CD4-positive, alpha-beta T cell treated with Interleukin-12 subunit alpha and Interleukin-12 subunit beta, for 1 hour (primary cell): Measurements from ENCODE around the gene LMAN2L.
"Not testable (repeated sequence)": the region's sequence is repeated elsewhere in the genome, so short reads cannot be mapped to it uniquely, and the experiment has no call there.

ENCODE experiments used
- DNase-seq: peaks from one replicate; pipeline ENCODE4 v3.0.0-alpha.2; 2020

Gene LMAN2L

DNA sequence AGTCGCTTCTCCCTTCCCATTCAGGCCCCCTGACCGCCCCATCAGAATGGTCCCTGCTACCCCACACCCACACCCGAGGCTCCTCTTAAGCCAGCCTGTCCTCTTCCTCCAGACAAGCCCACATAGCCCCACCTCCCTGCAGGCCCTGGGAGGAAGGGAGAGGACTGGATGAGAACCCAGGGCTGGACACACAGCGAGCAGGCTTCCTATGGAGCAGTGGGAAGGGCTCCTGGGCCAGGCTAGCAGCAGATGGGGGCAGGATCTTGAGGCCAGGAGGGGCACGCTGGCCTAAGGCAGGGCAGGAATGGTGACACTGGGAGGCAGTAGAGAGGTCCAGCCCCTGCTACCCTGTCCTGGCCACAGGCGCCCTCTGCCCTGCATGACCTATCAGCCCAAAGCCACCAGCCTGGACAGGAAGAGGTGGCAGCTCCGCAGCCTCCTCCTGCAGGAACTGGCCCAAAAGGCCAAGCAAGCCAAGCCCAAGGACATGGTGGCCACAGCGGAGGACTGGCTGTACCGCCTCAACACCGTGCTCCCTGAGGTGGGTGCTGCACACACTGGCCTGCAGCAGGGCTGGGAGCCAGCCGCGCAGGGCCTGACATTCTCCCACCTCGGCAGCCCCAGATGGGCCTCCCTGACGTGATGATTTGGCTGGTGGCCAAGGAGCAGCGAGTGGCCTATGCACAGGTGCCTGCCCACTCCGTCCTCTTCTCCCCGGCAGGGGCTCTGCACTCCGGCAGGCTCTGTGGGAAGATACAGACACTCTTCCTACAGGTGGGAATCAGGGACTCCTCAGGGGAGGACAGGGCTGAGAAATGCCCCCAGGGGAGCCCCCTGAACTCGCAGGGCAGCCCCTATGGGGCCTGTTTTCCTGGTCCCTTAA, 54.0 kb downstream of the LMAN2L start:
- DNase-seq = no peak

DNA sequence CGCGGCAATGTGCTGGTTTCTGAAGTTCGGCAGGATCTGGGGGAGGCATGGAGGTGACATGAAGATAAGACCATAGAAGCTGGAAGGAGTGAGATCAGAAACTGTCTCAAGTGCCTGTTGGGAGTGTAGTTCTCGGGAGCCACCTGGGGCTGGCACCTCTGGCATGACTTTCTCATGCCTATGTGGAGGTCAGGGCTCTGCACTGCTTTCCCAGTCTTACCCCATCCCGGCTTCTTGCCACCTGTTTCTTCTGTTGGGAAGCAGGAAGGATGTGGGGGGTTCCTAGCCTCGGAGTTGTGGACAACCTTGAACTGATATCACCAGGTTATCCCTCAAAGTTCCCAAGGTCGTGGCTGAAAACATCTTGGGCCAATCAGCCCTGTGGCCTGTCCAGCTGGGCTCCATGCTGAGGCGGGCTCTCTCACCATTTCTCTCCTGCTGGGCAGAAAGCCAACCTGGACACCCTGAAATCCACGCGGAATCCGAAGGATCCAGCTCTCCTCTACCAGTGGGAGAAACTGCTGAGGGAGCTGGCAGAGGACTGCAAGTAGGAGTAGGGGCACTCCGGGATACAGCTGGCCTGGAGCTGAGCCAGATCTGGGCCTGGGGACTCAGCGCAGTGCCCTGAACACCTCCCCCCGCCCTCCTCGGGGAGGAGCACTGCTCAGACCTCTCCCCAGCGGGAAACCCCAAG, 54.8 kb downstream of the LMAN2L start:
- no peak for DNase-seq

DNA sequence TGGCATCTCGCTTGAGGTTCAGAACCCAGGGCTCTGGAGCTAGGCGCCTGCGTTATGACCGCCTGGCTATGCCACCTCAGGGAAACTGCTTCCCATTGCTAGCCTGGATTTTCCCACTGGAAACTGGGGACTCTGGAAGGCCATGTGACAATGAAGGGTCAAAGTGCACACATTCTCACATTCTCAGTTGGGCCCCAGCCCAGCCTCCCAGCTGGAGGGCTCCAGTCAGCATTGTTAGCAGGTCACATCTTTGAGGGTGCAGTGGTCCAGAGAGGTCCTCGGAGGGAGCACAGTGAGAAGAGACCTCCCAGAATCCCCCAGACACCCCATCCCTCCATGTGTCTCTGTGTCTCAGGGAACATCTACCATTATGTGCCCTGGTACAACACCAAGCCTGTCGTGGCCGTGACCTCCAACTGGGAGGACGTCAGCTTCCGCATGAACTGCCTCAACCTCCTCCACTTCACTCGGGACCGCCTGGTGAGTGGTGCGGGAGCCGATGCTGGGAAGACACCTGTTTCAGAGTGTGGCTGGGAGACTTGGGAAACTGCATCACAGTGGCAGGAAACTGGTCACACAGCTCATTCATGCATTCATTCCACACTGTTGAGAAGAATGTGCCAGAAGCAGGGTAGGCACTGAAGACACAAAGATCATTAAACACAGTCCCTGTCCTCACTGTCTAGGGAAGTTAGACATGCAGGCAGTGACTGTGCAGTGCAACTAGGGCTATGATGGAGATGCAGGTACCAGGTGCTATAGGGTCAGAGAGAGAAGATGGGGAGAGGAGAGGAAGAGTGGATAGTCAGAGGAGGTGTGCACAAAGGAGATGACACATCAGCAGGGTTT, 55.7 kb downstream of the LMAN2L start:
- no peak for DNase-seq

DNA sequence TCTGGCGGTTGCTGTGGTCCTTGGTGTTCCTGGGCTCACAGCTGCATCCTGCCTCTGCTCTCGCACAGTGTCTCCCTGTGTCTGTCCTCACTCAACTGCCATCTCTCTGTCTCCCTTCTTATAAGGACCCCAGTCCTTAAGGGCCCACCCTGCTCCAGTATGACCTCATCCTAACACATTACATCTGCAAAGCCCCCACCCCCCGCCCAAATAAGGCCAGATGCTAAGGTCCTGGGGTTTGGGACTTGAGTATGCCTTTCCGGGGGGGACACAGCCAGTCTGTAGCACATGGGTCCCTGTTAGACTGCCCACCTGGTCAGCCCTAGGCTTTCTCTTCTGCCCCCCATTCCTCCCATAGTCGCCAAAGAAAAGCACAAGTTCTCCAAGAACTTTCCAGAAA, 56.6 kb downstream of the LMAN2L start:
- no peak for DNase-seq

DNA sequence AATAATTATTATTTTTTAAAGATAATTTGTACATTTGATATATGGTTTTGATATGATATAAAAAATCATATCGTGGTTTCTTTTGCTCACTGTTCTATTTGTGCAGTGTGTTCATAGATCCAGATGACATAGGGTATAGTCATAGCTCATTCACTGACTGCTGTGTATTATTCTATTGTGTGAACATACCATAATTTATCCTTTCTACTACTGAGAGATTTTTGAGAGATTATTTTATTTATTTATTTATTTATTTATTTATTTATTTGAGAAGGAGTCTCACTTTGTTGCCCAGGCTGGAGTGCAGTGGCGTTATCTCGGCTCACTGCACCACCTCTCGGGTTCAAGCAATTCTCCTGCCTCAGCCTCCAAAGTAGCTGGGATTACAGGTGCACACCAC, 58.3 kb downstream of the LMAN2L start:
- no peak for DNase-seq

DNA sequence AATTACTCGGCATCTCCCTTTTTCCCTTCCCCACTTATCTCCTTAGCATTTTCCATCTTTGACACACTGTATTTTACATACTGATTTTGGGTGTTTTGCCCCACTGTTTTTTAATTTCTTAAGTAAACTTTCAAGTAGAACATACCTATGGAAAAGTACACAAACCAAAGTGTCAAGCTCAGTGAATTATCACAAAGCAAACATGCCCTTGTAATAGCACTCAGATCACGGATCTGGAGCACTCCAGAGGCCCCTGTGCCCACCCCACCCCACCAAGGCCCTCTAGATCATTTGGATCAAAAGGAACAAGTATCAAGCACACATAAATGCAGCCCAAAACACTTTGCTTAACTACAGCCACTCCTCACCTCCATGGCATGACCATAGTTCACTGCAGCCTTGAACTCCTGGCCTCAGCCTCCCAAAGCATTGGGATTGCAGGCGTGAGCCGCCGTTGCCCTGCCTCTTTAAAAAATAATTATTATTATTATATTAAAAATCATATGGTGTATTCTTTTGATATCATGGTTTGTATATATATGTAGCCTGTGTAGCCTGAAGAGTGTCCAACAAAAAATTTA, 59.2 kb downstream of the LMAN2L start:
- no peak for DNase-seq

DNA sequence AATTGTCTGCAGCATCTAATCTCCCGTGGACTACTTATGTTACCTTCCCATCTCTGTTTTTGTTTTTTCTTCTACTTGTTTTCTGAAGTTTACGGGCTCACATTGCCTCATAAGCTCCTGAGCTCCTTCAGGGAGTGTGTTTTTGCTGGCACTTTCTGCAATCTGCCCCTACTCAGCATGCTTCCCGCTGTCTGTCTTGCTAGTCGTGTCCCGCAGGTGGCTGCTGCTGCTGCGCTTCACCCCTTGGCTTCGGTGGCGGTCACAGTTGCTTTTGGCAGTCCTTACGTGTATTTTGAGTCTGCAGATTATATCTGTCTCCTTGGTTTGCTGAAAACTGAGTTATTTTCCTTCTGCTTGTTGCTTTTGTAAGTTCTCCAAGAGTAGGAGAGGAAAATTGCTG, 60.0 kb downstream of the LMAN2L start:
- DNase-seq = no peak

DNA sequence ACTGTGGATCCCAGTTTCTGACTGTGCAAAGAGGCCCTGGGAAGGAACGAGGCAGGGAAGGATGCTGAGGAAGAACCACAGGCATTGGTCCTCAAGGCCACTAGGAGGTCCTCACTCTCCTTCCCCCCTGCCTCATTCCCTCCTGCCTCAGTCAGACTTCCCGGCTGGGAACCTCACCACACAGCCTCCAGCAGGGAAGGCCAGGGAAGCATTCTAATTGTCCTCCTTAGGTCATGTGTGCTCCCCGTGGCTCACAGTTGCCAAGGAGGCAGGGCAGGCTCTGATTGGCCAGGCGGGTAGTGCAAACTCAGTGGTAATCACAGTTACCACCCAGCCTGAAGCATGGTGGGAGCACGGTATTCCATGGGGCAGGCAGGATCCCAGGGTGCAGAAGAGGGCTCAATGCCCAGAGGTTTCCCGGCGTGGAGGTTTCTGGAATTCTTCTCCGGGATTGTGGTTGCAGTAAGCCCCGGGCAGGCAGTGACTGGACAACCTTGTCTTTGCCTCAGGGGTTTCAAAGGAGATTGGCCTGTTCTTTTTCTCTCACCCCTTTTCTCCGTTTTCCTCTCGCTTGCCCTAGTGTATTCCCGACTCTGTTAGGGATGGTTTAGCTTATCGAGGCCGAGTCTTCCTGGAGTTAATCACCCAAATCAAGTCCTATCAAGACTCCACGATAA, 70.2 kb downstream of the LMAN2L start:
- no peak for DNase-seq

DNA sequence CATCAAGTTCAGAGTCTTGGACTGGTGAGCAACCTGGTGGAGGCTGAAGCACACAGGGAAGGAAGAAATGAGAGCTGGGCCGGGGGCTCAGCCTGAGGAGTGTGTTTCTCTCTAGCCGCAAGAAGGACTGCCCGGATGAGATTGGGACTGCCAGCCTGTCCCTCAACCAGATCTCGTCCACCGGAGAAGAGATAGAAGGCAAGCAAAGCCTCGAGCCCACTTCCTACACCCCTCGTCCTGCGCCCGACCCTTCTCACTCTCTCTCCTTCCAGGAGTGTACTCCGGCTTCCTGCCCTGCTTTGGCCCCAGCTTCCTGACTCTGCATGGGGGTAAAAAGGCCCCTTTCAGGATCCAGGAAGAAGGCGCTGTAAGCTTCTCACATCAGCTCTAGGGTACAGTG, 71.1 kb downstream of the LMAN2L start:
- DNase-seq = no peak

DNA sequence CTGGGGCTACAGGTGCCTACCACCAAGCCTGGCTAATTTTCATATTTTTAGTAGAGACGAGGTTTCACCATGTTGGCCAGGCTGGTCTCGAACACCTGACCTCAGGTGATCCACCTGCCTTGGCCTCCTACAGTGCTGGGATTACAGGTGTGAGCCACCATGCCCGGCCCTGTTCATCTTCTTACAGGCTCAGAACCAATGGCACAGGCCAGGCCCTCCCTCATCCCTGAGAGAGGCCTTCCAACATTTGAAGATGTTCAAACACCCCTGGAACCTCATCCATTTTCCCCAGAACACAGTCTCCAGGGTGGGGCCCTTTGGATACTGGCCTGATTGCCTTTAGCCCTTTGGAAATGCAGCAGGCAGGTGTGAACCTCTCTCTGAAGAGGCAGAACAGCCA, 74.1 kb downstream of the LMAN2L start:
- DNase-seq = not testable (repeated sequence)

DNA sequence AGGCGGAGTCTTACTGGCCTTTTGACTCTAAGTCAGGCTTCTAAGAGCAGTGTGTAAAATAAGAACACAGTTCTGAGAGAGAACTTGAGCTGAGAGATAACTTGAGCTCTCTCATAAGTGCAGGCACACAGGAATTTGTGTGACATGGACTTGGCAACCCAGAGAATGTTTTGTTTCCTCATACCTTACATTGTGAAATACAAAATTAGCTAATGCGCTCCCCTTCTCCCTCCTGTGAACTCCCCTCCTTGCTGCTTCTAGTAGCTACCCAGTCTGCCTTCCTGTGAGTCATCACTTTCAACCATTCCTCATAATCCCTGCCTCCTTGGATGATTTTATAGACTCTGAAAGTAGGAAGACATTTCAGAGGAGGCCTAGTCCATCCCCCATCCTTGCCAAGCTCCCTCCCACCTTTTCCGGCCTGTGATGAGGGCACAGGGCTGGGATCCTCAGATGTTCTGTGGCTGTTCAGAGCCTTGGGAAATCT, 74.7 kb downstream of the LMAN2L start:
- DNase-seq = no peak

DNA sequence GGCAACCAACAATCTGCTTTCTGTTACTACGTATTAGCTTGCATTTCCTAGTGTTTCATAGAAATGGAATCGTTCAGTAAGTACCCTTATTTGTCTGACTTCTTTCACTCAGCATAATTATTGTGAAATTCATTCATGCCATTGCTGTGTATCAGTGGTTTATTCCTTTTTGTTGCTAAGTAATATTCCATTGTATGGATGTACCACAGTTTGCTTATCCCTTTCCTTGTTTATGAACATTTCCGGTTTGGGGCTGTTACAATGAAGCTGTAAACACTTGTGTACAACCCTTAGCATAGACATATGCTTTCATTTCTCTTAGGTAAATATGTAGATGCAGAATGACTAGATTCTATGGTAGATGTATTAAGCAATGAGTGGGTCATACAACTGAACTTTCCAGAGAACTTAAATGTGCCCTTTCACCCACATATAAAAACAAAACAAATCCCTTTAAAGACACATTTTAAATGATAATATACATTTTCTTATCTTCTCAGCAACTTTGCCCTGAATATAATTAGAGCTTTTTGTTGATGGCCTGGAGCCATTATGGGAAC, 75.4 kb downstream of the LMAN2L start:
- DNase-seq = no peak

DNA sequence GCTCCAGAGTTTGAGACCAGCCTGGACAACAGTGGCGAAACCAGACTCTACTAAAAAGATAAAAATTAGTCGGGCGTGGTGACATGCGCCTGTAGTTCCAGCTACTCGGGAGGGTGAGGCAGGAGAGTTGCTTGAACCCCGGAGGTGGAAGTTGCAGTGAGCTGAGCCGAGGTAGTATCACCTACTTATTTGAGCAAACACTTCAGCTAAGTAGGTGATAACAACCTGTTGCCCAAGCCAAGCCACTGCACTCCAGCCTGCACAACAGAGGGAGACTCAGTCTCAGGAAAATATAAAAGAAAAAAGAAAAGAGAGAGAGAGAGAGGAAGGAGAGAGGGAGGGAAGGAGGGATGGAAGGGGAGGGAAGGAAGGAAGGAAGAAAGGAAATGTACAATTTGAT, 76.0 kb downstream of the LMAN2L start:
- no peak for DNase-seq

DNA sequence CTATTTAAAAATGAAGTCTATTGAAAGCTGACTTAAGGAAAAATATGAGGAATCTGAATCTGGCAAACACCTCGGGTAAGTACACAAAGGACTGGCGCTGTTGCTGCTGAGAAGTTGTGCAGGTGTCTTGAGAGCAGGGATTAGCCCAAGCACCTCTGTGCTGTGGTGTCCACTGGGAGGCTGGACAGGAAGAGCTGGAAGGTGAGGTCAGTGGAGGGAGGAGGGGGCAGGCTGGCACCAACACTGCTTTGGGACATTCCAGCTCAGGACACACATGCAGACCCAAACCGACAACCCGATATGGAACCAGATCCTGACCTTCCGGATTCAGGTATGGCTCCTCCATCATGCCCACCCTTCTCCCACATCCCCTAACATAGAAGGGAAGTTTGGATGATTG, 76.7 kb downstream of the LMAN2L start:
- no peak for DNase-seq

DNA sequence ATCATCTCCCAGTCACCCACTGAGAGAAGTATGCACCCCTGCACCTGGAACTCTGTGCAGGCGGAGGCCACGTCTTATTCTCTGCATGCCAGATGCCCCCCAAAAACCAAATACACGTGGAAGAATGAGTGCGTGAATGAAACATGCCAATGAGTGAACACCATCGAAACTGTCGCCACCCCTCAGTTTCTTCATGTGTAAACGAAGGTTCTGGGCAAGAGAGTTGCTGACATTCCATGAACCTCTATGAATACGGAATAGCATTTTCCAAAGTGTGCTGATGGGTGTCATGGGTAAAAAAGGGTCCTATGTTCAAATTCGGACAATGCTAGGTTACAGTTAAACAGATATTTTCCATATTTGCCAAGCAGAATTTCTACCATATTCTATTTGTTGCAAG, 77.5 kb downstream of the LMAN2L start:
- DNase-seq = no peak

DNA sequence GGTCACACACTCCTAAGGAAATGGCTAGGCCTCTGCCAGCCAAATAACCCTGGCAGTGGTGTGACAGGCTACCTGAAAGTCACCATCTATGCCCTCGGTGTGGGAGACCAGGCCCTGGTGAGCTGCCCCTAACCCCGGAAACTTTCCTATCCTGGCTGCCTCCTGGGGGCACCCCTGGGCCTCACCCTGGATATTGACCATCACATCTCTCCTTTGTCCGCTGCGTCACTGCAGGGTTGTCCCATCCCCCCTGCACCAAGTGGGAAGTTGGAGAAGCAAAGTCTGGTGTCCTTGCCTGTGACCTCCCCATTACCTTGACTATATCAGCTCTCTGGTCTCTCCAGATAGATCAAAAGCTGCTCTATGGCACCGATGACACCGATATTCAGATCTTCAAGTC, 78.5 kb downstream of the LMAN2L start:
- no peak for DNase-seq

DNA sequence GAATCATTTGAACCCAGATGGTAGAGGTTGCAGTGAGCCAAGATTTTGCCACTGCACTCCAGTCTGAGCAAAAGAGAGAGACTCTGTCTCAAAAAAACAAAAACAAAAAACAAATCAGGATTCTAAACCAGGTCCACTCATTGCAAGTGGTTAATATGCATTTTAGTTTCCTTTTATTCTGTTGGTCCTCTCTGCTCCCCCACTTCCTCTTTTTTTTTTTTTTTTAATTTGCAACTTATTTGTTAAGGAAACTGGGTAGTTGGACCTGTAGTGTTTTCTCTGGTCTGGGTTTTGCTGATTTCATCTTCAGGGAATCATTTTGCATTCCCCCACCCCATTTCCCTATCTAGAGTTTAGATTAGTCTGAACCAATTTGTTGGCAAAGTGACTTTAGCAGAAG, 83.3 kb downstream of the LMAN2L start:
- DNase-seq = no peak
